Thyroid gland (tissue), 4 donors: Measurements from ENCODE around the gene UBE4B. TPM values are rescaled to one million over a fixed set of nuclear protein-coding genes. Genes with fewer than 3 reads are reported as not detected.

ENCODE experiments used
- DNase-seq, 2 donors: peaks; one replicate each; pipeline ENCODE4 v3.0.0-alpha.2; 2019
- H3K27ac ChIP-seq, 3 donors: fragments of 200-600 bp; sonication (generic); 1 replicate in 2 of 3; 2 replicates in 1 of 3; pipeline ENCODE4 v1.5.1; 2016 to 2019; ENCODE audit warnings: mild to moderate bottlenecking in 1 of 3, moderate library complexity in 1 of 3
- H3K27me3 ChIP-seq: fragments of 200-600 bp; sonication (generic); one replicate; pipeline ENCODE4 v1.5.1; 2019
- H3K36me3 ChIP-seq, 2 donors: fragments of 200-600 bp; sonication (generic); one replicate each; pipeline ENCODE4 v1.5.1; 2016 to 2019
- H3K4me1 ChIP-seq, 2 donors: fragments of 200-600 bp; sonication (generic); one replicate each; pipeline ENCODE4 v1.5.1; 2017 to 2019
- H3K4me3 ChIP-seq, 3 donors: fragments of 200-600 bp; sonication (generic); replicated peaks in 1 of 3; 1 replicate in 2 of 3; 2 replicates in 1 of 3; pipeline ENCODE4 v1.5.1; 2016; ENCODE audit warnings: mild to moderate bottlenecking in 1 of 3
- H3K9me3 ChIP-seq: fragments of 200-600 bp; sonication (generic); one replicate; pipeline ENCODE4 v1.5.1; 2017
- CTCF ChIP-seq, 6 experiments: fragments of 200-600 bp in 3 of 6; fragments of 450-650 bp in 3 of 6; sonication (generic) in 3 of 6; IDR thresholded peaks; one replicate each; pipeline ENCODE4 v1.5.1; 2016 to 2019; ENCODE audit warnings: antibody characterized with exemption in 6 of 6, mild to moderate bottlenecking in 2 of 6, inconsistent platforms in 1 of 6, moderate library complexity in 1 of 6
- POLR2A ChIP-seq, 2 donors: fragments of 450-650 bp; IDR thresholded peaks; one replicate each; pipeline ENCODE4 v1.6.1; 2017; ENCODE audit warnings: antibody characterized with exemption in 2 of 2, mild to moderate bottlenecking in 2 of 2, moderate library complexity in 1 of 2
- WGBS, 2 donors: methylation state at CpG; one replicate each; pipeline ENCODE4 v1.1.5; 2017; 5-methylcytosine and 5-hydroxymethylcytosine counted together
- intact Hi-C: fragments of 100-400 bp; cut with DNase I; formaldehyde crosslinking; loops from one replicate; pipeline ENCODE4 v1.15.1; 2023
- total RNA-seq, 4 donors: library from RNA; depleted of rRNA; stranded (reverse); fragments of >200 nt; gene quantifications; one replicate each; pipeline ENCODE4 v1.2.3, GENCODE V29; 2016

The UBE4B gene
- total RNA-seq, 4 donors from 2014 or later, result 64.0 to 89.0 (median 71.0) TPM

GRCh38 chr1:10117132-10117531 lies 84.4 kb downstream of the UBE4B start:
- TF ChIP-seq CTCF (IDR thresholded peaks at IDR 0.05) (no peak), POLR2A (IDR thresholded peaks at IDR 0.05) (no peak)
- Histone ChIP-seq H3K27ac (no peak overlapping the region), H3K27me3 (no peaks in the 10 kb centered on the region), H3K4me1 (no peaks in the 10 kb centered on the region), H3K9me3 (no peaks in the 10 kb centered on the region), H3K4me3 (no peak overlapping the region), H3K36me3 (peaks cover 23 to 31% of the 10 kb centered on the region in 2 donors)
- intact Hi-C loops, result no loop called here
- DNase-seq, result no peak
- 83 to 94% methylated on average over 1 of the region's 1 CpG for WGBS, 2 donors

GRCh38 chr1:10117865-10118264 lies 85.1 kb downstream of the UBE4B start:
- no peak for TF ChIP-seq POLR2A (IDR thresholded peaks at IDR 0.05)
- TF ChIP-seq CTCF (IDR thresholded peaks at IDR 0.05), result no peak
- intact Hi-C loops, result no loop called here
- Histone ChIP-seq H3K36me3 (peaks cover 23 to 33% of the 10 kb centered on the region in 2 donors), H3K4me3 (no peak overlapping the region), H3K9me3 (no peaks in the 10 kb centered on the region), H3K27ac (no peak overlapping the region), H3K27me3 (no peaks in the 10 kb centered on the region), H3K4me1 (no peaks in the 10 kb centered on the region)
- no peak for DNase-seq
- WGBS, 2 donors, result 91 to 93% methylated on average over 9 of the region's 9 CpGs

GRCh38 chr1:10121688-10122087 lies 88.9 kb downstream of the UBE4B start:
- Histone ChIP-seq H3K27ac (no peak overlapping the region), H3K4me1 (no peaks in the 10 kb centered on the region), H3K9me3 (no peaks in the 10 kb centered on the region), H3K36me3 (peaks cover 23 to 33% of the 10 kb centered on the region in 2 donors), H3K27me3 (no peaks in the 10 kb centered on the region), H3K4me3 (no peak overlapping the region)
- DNase-seq, result no peak
- intact Hi-C loops, result no loop called here
- TF ChIP-seq POLR2A (IDR thresholded peaks at IDR 0.05) (no peak), CTCF (IDR thresholded peaks at IDR 0.05) (no peak)
- 97 to 98% methylated on average over 7 of the region's 7 CpGs for WGBS, 2 donors

GRCh38 chr1:10122926-10123325 lies 90.2 kb downstream of the UBE4B start:
- DNase-seq, result no peak

More at GRCh38 chr1:10122926-10123325, 90.2 kb downstream of the UBE4B start:
- no peak overlapping the region for H3K4me3 ChIP-seq
- intact Hi-C loops, result no loop called here
- H3K27me3 ChIP-seq, result no peaks in the 10 kb centered on the region
- TF ChIP-seq CTCF (IDR thresholded peaks at IDR 0.05) (no peak), POLR2A (IDR thresholded peaks at IDR 0.05) (no peak)
- H3K36me3 ChIP-seq, result peaks cover 23 to 26% of the 10 kb centered on the region in 2 donors
- no peaks in the 10 kb centered on the region for H3K9me3 ChIP-seq
- no peaks in the 10 kb centered on the region for H3K4me1 ChIP-seq
- H3K27ac ChIP-seq, result no peak overlapping the region
- WGBS, 2 donors, result 92 to 94% methylated on average over 10 of the region's 10 CpGs
